NCI-H1105 treated with DMSO at 0.1 percent for 48 hours (cell line): ENCODE results near the gene ELMOD1.
A peak's percentile ranks its signal among the peaks of the same experiment; 100 is the strongest.

Source experiments
- DNase-seq: peaks from one replicate; lab custom pipeline; 2025; lab: John Stamatoyannopoulos, UW

Gene ELMOD1

DNA sequence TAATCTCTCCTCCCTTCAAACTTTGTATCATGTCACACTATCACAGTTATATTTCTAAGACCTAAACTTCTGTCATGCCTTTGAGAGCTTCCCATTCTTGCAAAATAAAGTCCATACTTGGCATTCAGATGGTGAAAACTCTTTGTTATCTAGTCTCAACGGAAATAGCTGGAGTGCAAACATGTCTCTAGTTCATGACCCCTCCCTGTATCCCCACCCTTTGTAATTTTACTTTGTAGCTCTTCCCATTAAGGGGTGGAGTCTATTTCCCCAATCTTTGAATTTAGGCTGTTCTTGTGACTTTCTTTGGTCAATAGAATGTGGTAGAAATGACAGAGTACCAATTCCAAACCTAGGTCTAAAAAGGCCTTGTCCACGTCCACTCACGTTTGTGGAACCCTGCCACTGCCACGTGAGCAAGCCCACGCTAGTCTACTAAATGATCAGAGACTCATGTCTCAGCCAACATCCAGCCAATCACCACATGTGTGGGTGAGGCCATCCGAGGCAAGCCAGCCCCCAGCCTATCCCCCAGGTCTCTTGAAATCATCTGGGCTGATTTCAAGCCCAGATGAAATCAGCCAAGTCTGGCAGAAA, 97.5 kb downstream of the ELMOD1 start:
- DNase-seq: no peak

DNA sequence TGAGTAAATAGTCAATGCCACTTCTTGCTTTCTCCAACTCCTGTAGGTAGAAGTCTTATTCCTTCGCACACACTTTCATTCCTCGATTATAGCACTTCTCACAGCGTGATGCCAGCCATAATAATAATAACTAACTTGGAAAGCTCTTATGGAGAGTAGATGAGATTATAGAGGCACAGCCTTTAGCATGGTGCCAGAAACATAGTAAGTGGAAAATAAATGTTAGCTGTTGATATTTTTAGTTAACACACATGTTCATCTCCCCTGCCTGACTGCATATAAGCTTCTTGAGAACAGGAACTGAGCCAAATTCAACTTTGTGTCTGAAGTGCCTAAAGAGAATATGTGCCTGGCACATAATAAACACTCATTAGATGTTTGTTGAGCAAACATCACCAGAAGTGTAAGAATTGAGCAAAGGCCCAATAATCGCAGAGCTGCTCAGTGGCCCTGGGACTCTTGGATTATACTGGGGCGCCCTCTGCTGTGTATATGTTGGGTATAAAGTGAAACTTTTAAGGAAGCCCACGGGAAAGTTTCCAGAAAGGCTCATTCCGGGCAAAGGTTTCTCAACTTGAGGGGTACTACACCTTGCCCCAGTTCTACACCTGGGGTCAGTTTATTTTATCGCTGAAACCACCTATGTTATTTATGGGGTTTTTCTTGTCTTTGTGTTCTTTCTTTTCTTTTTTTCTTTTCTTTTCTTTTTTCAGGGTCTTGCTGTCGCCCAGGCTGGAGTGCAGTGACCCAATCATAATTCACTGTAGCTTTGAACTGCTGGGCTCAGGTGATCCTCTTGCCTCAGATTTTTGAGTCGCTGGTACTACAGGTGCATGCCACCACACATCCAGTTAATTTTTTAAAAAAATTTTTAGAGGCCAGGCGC, 98.6 kb downstream of the ELMOD1 start:
- DNase-seq: peak; percentile 71

DNA sequence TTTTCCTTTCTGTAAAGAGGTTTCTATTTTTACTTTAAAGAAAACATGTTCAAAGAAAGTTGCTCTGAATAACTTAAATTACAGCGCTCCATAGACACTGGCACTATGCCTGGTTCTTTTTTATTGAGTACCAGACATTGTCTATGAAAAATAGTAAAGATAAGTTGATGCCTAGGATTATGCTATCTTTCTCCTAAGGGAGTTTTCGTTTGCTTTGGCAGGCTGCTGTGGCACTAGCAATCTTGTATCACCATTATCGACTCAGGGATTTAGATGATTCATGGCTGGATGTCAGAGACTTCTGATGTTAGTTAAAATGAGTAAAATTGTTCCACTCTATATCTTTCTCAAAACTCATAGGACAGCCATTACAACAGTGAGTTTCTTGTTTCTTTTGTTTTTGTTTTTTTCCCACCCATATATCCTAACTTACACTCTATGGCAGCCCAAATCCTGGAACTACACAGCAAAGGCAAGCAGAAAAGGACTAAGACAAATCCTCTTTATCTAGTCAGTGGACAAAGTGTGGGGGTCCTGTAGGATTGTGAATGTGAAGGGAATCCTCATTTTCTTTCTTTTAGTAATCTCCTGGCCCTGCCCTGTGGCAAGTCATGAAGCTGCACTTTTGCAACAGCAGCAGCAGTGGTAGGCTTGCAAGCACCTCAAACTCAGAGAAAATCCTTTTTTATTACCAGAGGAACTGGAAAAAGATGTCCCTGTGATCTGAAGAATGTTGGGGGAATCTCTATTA, 100.2 kb downstream of the ELMOD1 start:
- DNase-seq: no peak

DNA sequence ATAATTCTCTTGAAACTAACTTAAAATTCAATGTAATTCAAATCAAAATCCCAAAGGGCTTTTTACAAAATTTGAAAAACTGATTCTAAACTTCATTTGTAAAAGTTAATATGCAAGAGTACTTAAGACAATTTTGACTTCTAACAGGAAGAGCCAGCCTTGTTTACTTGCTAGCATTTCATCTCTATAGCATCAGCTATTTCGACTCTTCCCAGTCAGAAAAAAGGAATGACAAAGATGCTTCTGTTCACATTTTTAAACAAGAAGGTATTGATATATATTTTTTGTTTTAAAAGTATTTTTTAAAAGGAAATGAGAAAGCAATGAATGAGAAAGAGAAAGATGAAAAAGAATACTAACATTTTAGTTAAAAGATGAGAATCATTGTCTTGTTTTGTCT, 104.5 kb downstream of the ELMOD1 start:
- no peak for DNase-seq

DNA sequence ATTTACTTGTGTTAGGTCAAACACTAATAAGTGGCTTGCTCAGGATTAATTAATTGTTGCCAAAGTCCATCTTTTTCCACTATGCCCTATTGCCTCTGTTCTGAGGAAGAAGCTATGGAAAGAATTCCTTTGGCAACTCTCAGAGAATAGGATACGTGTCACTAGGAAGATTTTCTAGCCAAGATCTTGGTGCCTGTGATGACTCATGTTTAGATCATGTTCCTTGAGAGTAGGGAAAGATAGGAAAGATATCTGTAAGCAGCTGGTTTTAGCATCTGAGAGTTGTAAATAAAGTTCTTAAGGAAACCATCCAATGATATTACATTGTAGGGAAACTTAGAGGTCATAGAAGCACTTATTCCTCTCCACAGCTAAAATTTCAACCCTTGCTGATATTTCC, 105.2 kb downstream of the ELMOD1 start:
- no peak for DNase-seq

DNA sequence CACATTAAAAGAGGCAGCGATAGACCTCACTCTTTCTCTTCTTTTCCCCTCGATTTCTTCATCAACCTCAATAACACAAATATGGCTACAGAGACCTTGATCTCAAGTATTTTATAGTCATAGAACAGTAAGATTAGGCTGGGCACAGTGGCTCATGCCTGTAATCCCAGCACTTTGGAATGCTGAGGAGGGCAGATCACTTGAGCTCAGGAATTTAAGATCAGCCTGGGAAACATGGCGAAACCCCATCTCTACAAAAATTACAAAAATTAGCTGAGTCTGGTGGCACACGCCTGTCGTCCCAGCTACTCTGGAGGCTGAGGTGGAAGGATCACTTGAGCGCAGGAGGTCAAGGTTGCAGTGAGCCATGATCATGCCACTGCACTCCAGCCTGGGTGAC, 106.3 kb downstream of the ELMOD1 start:
- DNase-seq: no peak

DNA sequence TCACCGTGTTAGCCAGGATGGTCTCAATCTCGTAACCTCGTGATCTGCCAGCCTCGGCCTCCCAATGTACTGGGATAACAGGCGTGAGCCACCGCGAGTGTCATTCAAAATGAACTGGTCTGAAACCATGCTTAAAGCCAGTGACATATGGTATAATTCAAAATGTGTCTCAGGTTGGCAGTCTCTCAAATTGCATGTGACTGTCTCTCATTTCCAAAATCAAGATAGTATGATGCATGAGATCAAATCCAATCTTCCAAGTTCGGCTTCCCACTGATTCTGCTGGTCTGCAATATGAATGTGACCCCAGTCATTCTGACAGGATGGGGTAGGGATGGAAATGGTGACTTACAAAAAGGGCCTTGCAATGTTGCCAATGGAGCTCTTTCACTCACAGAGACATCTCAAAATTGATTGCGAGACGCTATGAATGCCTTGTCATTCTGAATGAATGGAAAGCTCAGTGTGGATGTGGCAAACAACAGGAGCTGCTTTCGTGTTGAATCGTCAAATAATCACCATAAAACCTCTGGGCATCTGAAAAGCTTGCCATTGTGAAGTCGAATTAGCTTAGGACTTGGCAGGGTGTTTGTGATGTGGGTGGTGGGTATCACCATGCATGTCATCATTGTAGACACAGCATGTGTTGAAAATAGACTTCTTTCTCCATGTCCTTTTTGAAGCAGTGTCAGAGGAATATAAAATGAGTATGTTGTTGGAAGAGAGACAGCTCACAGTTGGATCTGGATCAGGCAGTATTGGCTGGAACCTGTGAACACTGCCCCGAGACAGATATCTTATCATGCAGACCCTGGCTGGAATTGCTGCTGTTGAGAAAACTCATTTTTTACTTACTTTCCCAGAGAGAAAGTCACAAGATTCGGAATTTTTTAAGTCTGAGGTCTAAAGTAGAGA, 108.7 kb downstream of the ELMOD1 start:
- no peak for DNase-seq

DNA sequence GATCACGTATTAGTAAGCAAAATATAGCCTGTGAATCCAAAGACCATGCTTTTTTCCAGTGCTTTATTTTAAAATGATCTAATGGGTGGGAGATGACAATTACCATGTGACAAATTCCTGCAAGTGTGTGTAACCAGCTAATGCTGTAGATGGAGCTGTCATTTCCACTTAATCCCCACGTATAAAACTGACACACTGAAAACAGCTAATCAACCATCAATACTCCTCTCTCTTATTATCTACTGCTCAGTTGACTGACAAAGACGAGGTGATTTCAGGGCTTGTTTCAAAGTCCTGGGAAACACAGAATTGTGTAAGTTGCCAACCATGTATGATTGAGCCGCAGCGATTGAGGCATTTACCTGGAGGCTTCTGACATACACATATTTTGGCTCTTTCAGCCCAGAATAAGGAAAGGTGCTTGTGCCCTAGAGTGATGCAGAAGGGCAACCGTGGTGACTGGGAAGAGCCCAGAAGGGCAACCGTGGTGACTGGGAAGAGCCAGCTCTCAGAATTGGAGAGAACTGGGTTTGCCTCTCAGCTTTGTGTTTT, 111.2 kb downstream of the ELMOD1 start:
- DNase-seq: no peak

DNA sequence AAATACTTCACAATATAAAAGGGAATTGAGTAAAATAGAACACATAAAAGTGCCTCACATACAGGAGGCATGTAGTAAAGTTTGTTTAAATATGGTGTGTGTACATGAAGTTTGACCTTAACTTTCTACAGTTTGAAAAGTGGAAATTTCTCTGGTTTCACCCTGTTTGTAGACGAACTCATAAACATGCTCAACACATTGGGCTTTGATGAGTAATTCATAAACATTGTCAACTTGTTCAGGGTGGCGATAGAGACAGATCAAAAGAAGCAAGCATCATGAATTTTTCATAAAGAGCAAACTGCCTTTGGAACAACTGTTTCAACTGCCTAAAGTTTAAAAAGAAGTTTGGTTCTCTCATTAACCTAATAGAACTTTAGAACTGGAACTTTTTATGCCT, 111.8 kb downstream of the ELMOD1 start:
- no peak for DNase-seq

DNA sequence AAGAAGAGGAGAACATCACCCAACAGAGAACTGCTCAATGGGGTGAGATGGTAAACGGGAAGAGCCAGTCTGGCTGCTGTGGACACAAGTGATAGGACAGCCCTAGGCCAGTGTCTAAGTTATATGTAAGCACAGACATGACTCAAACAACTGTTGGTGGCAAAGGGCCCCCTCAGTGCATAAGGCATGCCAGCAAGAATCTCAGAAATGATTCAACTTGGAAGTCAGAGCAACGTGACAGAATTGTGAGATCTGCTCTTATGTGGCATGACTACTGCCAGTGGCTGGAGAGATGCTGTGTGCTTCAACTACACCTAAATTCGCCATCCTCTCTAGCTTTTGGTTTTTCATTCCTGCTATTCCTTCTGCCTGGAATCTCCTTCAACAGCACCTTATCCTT, 113.5 kb downstream of the ELMOD1 start:
- DNase-seq: no peak

DNA sequence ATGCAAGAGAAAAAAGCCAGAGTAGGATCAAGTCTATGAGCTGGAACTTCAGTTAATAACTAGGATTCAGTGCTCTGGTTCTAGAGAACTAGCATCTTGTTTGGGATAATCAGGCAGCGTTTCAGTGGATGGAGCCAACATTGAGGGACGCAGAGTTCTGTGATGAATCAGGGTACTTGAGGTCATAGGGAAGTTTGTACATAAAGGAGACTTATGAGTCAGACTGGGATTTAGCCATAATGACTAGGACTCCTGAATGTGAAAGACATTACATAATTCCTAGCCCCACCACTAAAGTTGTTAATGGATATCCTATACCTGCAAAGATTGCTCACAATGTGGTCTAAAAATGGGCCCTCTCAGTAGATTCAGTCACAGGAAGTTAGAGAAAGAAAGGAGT, 114.1 kb downstream of the ELMOD1 start:
- DNase-seq: no peak

DNA sequence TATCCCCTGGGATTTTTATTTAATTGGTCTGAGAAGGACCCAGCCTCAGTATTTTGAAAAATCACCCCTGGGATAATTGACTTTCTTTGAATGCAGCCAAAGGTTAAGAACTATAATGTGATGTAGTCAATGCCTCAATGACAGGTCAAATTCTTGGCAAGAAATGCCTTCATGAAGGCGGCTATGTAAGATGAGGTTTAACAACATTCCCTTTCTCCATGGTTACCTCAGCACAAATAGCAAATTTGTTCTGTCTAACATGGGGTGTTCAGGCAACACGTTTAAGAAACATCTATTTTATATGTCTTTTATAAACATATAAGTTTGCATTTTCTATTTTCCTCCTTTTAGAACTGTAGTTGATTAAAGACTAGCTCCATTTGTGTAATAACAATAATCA, 115.6 kb downstream of the ELMOD1 start:
- no peak for DNase-seq

DNA sequence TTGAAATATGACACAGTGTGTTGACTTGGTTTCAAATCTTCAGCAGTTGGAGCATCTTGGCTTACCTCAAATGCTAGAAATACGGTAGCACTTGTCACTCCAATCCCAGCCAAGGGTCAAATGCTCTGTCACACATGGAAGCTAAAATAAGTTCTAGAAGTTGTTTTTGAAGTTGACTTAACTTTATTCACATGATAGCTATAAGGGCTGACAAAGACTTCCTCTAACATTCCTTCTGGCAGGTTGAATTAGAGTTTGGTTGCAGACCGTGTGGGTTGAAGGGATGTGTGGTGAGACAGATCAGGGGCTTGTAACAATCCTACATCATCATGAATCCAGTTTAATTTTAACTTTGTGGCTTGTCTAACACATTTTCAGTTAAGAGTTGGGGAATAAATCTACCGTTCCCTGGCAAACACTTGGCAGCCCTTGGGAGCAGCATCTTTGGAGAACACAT, 116.3 kb downstream of the ELMOD1 start:
- no peak for DNase-seq

DNA sequence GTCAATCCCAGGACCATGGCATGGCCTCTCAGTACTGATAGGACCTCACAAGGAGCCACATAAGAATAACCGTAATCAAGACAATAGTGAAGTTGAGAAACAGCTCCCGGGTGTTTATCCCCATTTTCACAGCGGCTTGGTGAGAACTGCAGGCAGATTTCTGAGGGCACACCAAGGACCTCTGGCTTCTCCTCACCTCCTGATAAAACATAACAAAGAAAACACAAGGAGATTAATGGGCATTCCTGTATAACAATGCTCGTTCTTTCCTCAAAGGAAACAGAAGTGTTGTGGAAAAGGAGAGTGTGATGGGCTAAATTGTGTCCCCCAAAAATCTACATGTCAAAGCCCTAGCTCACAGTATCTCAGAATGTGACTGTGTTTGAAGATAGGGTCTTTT, 116.9 kb downstream of the ELMOD1 start:
- DNase-seq: no peak

DNA sequence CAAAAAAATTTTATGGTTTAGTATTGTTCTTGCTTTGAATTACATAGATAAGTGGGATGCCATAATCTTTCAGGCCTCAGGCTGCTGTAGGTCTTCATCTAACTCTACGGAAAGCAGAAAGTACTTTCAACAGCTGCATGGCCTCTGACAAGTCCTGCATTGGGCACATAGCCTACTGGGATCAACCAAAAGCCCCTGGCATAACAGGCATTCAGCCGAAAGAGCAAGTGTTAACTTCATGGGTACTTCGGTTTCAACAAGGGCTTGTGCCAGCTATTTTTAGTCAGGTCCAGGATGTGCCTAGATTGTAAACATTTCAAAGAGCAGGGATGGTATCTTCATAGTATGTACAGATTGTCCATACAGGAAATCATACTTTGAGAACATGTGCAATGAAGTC, 117.8 kb downstream of the ELMOD1 start:
- no peak for DNase-seq

DNA sequence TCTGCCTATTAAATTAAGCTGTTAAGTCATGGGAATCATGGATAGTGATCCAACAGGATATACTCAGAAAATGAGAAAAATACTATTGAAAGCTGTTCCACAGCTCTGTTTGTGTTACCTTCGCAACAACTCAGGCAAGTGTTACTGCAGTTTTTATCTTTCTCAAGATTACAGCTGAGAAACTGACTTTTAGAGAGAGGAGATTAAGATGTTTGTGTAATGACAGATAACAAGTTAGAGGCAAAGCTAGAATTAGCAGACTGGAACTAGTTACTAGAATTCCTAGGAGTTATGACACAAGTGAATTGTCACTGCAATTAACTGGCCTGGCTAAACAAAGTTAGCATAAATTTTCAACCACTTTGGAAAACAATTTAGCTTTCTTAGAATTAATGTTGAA, 119.4 kb downstream of the ELMOD1 start:
- no peak for DNase-seq

DNA sequence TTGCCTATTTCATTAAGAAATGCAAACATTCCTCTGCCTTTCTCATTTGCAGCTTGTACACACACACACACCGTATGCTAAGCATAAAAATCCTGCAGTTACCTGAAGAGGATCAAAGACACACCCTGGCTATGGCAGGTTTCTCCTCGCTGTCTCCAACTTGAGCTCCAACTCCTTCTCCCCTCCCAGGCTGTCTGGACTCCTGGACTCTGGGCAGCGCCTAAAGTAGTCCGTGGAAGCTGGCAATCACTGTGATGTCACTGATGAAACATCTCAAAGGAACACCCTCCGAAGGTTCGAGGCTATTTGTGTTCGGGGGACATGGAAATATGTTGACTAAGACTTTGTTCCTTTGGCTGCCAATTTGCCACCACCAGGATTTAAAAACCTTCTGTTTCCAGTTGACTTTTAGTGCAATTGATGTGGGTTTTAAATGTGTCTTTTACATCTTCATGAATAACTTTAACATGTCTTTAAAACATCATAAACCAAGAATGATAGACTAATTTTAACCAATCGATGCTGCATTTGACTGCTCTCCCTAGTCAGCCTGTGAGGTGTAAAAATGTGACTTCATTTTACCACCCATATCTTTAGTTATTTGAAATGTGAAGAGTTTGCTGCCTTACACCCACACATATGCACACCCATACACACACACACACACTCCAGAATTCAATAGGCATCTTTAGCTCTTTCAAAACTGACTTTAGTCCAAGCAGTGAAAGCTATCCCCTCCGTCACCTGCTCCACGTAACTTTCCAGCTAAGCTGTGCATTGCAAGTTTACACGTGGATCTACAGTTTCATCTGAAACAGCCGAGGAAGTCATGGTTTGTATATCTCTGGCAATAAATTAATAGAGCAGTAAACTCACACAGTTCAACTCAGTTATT, 121.2 kb downstream of the ELMOD1 start, which contains the start of gene SLN:
Gene SLN (minus strand): TSS at position 196 of the 895 bp plus-strand sequence.
- peak; percentile 77 for DNase-seq

DNA sequence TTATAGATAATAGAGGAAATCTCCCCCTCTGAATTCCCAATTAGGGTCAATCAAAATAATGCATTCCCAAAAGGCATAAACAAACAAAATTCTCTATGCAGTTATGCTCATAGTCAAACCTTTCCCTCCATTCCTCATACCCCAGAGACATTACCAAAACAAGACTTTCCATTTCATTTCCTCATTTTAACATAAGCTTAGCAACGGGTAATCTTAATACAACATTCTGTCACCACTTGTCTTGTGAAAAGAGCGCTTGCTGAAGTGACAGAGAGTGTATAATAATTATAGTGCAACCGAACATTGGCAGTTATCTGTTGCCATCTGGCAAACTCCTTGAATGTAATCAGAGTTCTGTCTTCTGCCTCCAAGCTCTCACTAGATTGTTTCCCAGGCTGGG, 122.1 kb downstream of the ELMOD1 start:
- peak; percentile 95 for DNase-seq
